HG03196 (cell line): ENCODE results near the gene RAB41.
"Not testable (repeated sequence)": the region's sequence is repeated elsewhere in the genome, so short reads cannot be mapped to it uniquely, and the experiment has no call there.

Experiments
- ATAC-seq: cut with Tn5 transposase; IDR thresholded peaks from one replicate; pipeline ENCODE4 v1.9.1; 2021; ENCODE audit not compliant: unreplicated experiment

RAB41 gene

DNA sequence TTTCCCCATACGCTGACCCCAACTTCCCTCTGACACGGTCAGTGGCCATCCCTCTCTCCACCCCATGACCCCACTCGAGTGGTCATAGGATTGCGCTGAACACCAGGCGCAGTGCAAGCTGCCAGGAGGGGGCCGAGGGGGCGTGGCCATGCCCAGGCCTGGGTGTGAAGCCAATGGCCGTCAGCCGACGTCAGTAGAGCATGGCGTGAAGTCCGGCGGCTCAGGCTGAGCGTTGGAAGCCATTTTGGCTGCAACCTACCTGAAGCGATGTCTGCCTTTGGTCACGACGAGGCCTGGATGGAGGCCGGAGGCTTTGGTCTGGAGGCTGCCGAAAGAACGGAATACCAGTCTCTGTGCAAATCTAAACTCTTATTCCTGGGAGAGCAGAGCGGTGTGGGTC is at the start of gene RAB41:
Gene RAB41 (plus strand): TSS at position 222 of the 400 bp plus-strand sequence. CDS start 46 bp downstream, at position 268.
- no peak for ATAC-seq

- no peak for ATAC-seq
Measured at GRCh38 chrX:70234355-70234754, 47.6 kb upstream of the RAB41 start, which contains the start of gene AWAT1. AWAT1 (plus strand) TSS chrX:70234655; CDS start chrX:70234696, 41 bp downstream.

- ATAC-seq = no peak
Measured at GRCh38 chrX:70240751-70241150, 41.2 kb upstream of the RAB41 start.

DNA sequence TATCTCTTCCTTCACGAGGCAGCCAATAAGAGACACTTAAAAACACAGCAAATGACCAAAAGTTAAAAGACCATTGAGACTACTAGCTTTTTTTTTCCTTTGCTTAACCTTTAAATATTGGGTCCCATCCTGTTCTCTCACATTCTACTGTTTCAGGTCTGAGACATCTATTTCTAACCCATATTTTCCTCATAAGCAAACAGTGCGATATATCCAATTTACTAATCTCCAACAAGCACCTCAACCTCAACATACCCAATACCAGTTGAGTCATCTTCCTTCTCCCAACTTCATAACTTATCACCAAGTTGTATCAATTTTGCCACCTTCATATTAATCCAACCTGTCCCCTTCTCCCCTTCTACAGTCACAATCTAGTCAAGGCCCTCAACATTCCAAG is 40.5 kb upstream of the RAB41 start:
- ATAC-seq = no peak

GRCh38 chrX:70243601-70244000 is 38.4 kb upstream of the RAB41 start:
- not testable (repeated sequence) for ATAC-seq

- ATAC-seq = no peak
Measured at GRCh38 chrX:70244881-70245280, 37.1 kb upstream of the RAB41 start.

DNA sequence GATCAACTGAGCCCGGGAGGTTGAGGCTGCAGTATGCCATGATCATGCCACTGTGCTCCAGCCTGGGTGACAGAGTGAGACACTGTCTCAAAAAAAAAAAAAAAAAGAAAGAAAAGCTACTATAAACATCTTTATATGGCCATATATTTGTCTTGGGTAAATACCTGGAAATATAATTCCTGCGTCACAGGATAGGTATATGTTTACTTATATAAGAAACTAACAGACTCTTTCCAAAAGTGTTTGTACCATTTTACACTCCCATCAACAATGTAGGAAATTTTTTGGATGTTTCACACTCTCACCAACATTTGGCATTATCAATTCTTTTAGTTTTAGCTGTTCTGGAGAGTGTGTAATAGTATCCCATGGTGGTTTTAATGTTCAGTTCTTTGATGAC is 34.7 kb upstream of the RAB41 start:
- no peak for ATAC-seq

GRCh38 chrX:70252491-70252890 is 29.5 kb upstream of the RAB41 start:
- ATAC-seq = no peak

DNA sequence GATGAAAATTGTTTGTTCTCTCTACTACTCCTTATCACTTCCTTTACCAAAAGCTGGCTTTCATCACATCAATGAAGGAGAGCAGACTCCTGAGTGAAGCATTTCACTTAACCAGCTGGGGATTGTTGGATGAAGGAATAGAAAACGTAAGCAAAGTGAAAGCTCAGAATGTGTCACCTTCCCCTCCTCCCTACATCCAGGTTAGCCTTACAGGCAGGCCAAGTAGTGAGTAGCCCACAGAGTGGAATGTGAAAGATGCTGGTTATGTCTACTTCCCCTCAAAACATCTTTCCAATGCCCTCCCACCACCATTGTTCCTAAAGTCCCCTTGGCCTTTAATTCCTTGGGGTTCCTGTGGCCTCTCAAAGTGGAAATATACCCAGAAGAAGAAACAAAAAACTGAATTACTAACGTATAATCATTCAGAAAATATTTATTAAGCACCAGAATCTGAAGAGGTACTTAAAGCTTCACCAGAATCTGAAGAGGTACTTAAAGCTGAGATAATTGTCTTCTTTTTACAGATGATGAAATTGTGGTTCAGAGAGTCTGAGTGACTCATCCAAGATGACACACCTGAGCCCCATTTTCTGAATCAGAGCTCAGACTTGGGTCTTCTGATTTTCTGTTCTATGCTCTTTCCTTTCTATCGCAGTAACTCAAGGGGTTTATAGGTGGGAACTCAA is 28.5 kb upstream of the RAB41 start:
- ATAC-seq = no peak

- ATAC-seq = no peak
Measured at GRCh38 chrX:70254063-70254400, 27.9 kb upstream of the RAB41 start.

DNA sequence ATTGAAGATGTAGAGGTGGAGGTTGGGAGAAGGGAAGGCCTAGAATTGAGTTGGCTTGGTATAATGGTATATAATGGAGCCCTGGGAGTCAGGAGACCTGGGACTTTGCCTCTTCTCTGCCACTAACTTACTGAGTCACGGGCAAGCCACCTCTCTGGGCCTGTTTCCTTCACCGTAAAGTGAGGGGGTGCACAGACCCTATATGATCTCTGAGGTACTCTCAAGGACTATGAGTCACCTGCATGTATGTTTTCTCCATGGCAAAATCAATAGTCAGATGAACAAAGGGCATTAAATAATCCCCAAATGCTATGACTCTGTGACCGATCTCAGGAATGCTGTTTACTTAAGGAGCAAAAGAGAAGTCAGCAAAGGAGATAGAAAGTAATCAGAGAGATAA is 27.1 kb upstream of the RAB41 start:
- ATAC-seq = no peak

- no peak for ATAC-seq
Measured at GRCh38 chrX:70255452-70255851, 26.5 kb upstream of the RAB41 start.

- no peak for ATAC-seq
Measured at GRCh38 chrX:70257423-70258288, 24.3 kb upstream of the RAB41 start.

DNA sequence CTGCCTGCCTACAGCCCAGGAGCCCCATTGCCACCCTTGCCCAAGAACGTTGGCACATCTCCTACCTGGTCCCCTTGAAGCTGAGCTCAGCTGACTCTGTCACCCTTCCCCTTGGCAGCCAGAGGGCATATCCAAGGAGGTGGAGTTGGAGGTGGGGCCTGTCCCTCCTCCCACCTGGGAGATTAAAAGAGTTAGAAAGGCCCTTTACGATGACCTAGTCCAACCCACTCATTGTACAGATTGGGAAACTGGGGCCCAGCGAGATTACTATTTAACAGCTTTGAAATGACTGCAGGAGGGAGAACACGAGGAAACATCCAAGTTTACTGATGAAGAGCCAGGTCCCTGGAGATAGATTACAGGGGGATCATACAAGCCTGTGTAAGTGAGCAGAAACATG is 21.9 kb upstream of the RAB41 start, which contains the start of gene P2RY4:
Gene P2RY4 (minus strand): TSS at position 101 of the 400 bp plus-strand sequence. CDS start 580 bp downstream, outside the sequence.
- no peak for ATAC-seq

DNA sequence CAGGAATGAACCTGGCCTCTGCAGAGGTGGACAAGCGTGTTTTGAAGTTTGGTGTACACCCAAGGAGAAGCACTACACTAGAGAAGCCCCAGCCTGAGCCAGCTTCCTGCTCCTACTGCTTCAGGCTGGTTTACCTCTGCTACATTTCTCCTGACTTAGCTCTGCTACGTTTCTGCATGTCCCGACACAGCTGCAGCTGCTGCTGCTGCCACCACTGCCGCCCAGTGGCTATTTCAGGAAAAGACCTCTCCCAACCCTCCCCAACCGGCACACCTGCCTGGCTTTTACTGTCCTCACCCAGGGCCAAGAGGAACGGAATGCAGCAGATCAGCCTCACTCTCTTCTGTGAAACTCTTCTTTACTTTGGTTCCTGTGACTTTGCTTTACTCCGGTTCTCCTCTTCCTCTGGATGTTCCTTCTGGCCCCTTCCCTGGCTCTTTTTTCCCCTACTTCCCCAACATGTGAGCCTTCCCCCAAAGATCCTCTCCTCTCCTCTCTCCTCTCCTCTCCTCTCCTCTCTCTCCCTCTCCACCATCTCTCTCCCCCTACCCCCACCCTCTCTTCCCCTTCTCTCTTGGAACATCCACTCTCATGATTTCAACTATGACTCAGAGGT is 18.9 kb upstream of the RAB41 start:
- ATAC-seq = no peak

GRCh38 chrX:70264784-70265183 is 17.2 kb upstream of the RAB41 start:
- ATAC-seq = no peak

DNA sequence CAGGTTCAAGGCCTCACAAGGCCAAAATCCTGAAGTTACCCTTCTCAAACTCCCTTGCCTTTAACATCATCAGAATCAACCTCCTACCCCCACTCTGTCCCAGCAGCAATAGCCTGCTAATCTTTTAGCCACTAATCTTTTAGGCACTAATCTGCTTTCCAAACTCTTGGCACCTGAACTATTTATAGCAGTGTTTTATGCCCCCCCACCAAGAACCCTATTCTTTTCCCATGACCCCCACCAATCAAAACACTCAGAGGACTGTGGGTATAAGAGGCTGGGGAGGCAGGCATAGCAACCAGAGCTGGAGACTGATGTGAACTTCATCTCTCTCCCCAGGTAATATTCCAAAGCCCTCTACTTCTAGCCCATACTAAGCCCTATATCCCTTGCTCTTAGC is 13.9 kb upstream of the RAB41 start, which contains the start of gene ARR3:
Gene ARR3 (plus strand): TSS at position 301 of the 400 bp plus-strand sequence. CDS start 1,052 bp downstream, outside the sequence.
- ATAC-seq = no peak

GRCh38 chrX:70274029-70274428 is 7.9 kb upstream of the RAB41 start:
- not testable (repeated sequence) for ATAC-seq

- ATAC-seq = no peak
Measured at GRCh38 chrX:70279081-70279480, 2.9 kb upstream of the RAB41 start.

- no peak for ATAC-seq
Measured at GRCh38 chrX:70280573-70280972, 1.4 kb upstream of the RAB41 start.

DNA sequence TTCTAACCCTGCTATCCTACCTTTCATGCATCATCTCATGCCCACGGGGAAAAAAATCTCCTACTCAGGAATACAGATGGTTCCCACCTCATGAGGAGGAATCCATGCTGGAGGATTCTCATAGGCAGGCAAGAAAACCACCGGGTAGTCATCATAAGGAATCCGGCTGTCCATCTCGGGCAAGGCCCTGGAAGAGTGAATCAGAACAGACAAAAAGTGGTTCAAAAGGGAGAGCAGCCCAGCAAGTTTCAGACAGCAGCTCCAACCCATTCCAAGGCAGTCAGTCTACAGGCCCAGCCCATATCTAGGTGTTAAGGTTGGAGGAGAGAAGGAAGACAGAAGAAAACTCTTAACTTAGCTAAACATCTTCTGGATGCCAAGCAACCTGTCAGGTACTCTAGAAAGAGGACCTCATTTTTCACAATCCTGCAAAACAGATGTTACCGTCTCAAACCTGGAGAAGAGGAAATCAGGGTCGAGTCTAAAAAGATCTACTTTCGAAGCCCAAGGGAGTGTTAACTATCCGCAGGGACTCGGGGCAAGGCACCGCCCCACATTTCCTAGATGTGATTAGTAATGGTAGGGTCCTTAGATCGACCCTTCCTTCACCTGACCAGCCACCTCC is 7.3 kb downstream of the RAB41 start:
- no peak for ATAC-seq
